Lower lobe of right lung (tissue), 2 donors: Measurements from ENCODE around the gene CPEB4. TPM values are rescaled to one million over a fixed set of nuclear protein-coding genes. Genes with fewer than 3 reads are reported as not detected.

Experiments used
- ATAC-seq, 2 donors: fragments of 200-7000 bp; cut with Tn5 transposase; one replicate each; pipeline ENCODE4 v1.9.1; 2020 to 2022; ENCODE audit warnings: mild to moderate bottlenecking in 2 of 2, moderate library complexity in 2 of 2
- DNase-seq: peaks from one replicate; pipeline ENCODE4 v3.0.0-alpha.2; 2020
- H3K27ac ChIP-seq: fragments of 200-600 bp; one replicate; pipeline ENCODE4 v1.8.0; 2022
- H3K27me3 ChIP-seq: fragments of 200-600 bp; one replicate; pipeline ENCODE4 v1.8.0; 2022; ENCODE audit warnings: low read depth
- H3K36me3 ChIP-seq: fragments of 200-600 bp; one replicate; pipeline ENCODE4 v1.8.0; 2022; ENCODE audit warnings: mild to moderate bottlenecking
- H3K4me1 ChIP-seq: fragments of 200-600 bp; one replicate; pipeline ENCODE4 v1.8.0; 2022
- H3K4me3 ChIP-seq: fragments of 200-600 bp; one replicate; pipeline ENCODE4 v1.8.0; 2022; ENCODE audit warnings: mild to moderate bottlenecking
- H3K9me3 ChIP-seq: fragments of 200-600 bp; one replicate; pipeline ENCODE4 v1.8.0; 2022
- intact Hi-C: fragments of 100-400 bp; cut with DNase I; formaldehyde crosslinking; loops from one replicate; pipeline ENCODE4 v1.11.0; 2022
- total RNA-seq: library from RNA; stranded (reverse); fragmentation: NEBNext Ultra II Directional; extraction: Animal tissue kit (Norgen Biotek cat#: 25700); gene quantifications from one replicate; pipeline ENCODE4 v1.2.1, GENCODE V29; 2021
- TF ChIP-seq, protein P1 (sequence below): fragments of 200-600 bp; IDR thresholded peaks from one replicate; pipeline ENCODE4 v1.8.0; 2022; ENCODE audit warnings: antibody characterized with exemption, mild to moderate bottlenecking
- donor health status: DM: no; HTN: yes; CAD: no; lungs with severe emphysema.

The CPEB4 gene
- total RNA-seq, 1 donor from 2014 or later = 67.5 TPM

DNA sequence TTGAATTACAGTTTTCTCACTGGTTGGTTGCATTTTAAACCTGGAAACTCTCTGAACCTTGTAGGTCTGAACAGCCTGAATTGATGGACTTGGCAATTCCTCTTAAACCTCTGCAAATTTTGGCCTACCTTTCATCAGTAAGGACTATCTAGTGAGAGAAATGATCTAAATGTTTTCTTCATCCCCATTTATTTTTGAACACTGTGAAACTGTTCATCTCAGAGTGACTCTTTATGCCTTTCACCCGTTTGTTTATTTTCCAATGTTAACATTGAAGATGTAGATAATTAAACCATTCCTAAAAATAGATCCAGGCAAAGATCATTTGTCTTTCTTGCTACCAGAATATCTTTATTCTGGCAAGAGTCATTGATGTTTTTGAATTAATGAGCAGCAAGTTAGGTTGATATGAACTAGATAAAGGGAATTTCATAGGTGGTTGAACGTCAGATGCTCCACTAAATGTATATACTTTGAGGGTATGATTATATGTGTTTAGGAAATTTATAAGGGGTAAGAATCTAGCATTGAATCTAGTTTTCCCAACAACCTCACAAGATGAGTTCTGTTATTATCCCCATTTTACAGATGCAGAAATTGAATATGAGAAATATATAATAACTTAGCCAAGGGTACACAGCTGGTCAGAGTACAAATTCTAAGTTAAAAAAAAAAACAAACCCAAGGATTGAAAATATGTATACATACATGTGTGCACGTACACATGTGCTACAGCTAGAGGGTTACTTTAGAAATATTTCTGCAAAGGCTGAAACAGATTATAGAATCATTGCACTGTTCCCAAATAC is 3.4 kb downstream of the CPEB4 start:
- Histone ChIP-seq H3K9me3 (no peaks in the 10 kb centered on the region), H3K27ac (peak overlapping the region; percentile 96), H3K27me3 (no peaks in the 10 kb centered on the region), H3K4me1 (peaks cover 71% of the 10 kb centered on the region), H3K36me3 (no peaks in the 10 kb centered on the region), H3K4me3 (peak overlapping the region; percentile 84)
- DNase-seq = no peak
- intact Hi-C loops = no loop called here
- no peak for ATAC-seq
- TF ChIP-seq, protein P1, sequence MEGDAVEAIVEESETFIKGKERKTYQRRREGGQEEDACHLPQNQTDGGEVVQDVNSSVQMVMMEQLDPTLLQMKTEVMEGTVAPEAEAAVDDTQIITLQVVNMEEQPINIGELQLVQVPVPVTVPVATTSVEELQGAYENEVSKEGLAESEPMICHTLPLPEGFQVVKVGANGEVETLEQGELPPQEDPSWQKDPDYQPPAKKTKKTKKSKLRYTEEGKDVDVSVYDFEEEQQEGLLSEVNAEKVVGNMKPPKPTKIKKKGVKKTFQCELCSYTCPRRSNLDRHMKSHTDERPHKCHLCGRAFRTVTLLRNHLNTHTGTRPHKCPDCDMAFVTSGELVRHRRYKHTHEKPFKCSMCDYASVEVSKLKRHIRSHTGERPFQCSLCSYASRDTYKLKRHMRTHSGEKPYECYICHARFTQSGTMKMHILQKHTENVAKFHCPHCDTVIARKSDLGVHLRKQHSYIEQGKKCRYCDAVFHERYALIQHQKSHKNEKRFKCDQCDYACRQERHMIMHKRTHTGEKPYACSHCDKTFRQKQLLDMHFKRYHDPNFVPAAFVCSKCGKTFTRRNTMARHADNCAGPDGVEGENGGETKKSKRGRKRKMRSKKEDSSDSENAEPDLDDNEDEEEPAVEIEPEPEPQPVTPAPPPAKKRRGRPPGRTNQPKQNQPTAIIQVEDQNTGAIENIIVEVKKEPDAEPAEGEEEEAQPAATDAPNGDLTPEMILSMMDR = no peak

- no peak for ATAC-seq
- no peak overlapping the region for H3K27ac ChIP-seq
- intact Hi-C loops = no loop called here
- peaks cover 77% of the 10 kb centered on the region for H3K4me1 ChIP-seq
- H3K4me3 ChIP-seq = peak overlapping the region; percentile 84
- TF ChIP-seq, protein P1 = no peak
- DNase-seq = no peak
- H3K36me3 ChIP-seq = no peaks in the 10 kb centered on the region
- H3K27me3 ChIP-seq = no peaks in the 10 kb centered on the region
- no peaks in the 10 kb centered on the region for H3K9me3 ChIP-seq
These were observed 5.0 kb downstream of the CPEB4 start for GRCh38 chr5:173893192-173893561.

GRCh38 chr5:173895401-173896165 is 7.4 kb downstream of the CPEB4 start:
- Histone ChIP-seq H3K9me3 (no peaks in the 10 kb centered on the region), H3K27ac (no peak overlapping the region), H3K27me3 (no peaks in the 10 kb centered on the region), H3K36me3 (no peaks in the 10 kb centered on the region), H3K4me1 (peaks cover 67% of the 10 kb centered on the region), H3K4me3 (peak overlapping the region; percentile 2)
- intact Hi-C loops = no loop called here
- ATAC-seq = no peak
- no peak for DNase-seq
- TF ChIP-seq, protein P1 = no peak

- intact Hi-C loops = no loop called here
- H3K4me3 ChIP-seq = no peak overlapping the region
- H3K27ac ChIP-seq = no peak overlapping the region
- H3K4me1 ChIP-seq = peaks cover 61% of the 10 kb centered on the region
- DNase-seq (no peak), ATAC-seq (no peak)
- no peaks in the 10 kb centered on the region for H3K36me3 ChIP-seq
- H3K9me3 ChIP-seq = no peaks in the 10 kb centered on the region
- TF ChIP-seq, protein P1 = no peak
- no peaks in the 10 kb centered on the region for H3K27me3 ChIP-seq
These were observed 8.5 kb downstream of the CPEB4 start for GRCh38 chr5:173896631-173897030.

- Histone ChIP-seq H3K27me3 (no peaks in the 10 kb centered on the region), H3K4me3 (no peak overlapping the region), H3K4me1 (peaks cover 54% of the 10 kb centered on the region), H3K9me3 (no peaks in the 10 kb centered on the region), H3K27ac (no peak overlapping the region), H3K36me3 (no peaks in the 10 kb centered on the region)
- DNase-seq (no peak), ATAC-seq (no peak)
- TF ChIP-seq, protein P1 = no peak
- intact Hi-C loops = no loop called here
These were observed 13.6 kb downstream of the CPEB4 start for GRCh38 chr5:173901705-173902104.
